HG03571 (cell line): ENCODE measurements around the gene ARHGEF16.

Experiments used
- ATAC-seq: cut with Tn5 transposase; IDR thresholded peaks from one replicate; pipeline ENCODE4 v1.9.1; 2021; ENCODE audit not compliant: unreplicated experiment

The ARHGEF16 gene

DNA sequence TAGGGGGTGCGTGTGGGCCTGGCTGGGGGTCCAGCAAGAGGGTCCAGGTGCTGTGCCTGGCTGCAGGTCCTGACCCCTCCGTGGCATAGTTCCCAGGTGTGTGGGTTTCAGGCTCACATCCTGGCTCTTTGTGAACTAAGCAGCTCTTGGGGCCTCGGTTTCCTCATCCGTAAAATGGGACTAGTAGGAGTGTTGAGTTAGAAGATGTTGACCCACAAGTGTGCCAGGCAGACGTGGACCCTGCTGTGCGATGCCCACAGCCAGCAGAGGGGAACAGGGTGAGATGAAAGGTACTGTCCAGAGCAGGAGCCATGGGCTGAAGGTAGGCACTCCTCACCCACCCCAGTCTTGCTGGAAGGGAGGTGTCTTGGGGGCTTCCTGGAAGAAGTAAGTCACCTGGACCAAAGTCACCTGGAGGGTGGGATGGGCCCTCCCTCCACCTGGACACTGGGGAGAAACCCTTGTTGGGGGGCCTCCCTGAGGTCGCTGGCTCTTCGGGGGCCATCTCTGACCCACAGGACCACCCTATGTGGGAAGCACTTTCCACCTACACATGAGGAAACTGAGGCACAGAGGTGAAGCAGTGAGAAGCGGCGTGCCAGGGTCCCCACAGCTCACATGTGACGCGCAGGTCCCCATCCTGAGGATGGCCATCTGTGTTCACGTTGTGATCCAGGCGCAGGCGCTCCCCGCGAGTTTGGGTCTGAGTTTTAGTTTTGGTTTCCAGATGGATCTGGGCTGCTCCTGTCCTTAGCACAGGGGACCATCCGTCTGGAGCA lies 1.4 kb downstream of the ARHGEF16 start:
- ATAC-seq: no peak

DNA sequence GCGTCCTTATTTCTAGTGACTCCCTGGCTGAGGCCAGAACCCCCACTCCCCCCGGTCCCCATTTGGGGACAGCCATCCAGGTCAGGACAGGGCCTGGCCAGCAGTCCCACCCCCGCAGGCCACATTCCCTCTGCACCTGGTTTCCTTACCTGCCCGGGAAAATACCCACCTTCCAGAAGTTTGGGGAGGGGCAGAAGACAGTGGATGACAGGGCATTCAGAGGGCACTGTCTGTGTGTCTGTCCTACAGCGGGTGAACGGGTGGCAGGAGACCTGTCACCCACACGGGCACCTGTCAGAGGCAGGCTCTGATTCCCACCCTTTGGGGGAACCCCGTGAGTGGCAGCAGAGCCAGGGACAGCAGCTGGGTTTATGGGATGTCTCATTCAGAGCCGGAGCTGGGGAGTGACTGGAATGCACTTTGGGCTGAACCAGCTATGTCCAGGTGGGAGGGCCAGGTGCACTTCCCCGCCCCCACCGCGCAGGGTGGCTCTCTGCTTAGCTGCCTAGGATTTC lies 2.0 kb downstream of the ARHGEF16 start:
- ATAC-seq: no peak

DNA sequence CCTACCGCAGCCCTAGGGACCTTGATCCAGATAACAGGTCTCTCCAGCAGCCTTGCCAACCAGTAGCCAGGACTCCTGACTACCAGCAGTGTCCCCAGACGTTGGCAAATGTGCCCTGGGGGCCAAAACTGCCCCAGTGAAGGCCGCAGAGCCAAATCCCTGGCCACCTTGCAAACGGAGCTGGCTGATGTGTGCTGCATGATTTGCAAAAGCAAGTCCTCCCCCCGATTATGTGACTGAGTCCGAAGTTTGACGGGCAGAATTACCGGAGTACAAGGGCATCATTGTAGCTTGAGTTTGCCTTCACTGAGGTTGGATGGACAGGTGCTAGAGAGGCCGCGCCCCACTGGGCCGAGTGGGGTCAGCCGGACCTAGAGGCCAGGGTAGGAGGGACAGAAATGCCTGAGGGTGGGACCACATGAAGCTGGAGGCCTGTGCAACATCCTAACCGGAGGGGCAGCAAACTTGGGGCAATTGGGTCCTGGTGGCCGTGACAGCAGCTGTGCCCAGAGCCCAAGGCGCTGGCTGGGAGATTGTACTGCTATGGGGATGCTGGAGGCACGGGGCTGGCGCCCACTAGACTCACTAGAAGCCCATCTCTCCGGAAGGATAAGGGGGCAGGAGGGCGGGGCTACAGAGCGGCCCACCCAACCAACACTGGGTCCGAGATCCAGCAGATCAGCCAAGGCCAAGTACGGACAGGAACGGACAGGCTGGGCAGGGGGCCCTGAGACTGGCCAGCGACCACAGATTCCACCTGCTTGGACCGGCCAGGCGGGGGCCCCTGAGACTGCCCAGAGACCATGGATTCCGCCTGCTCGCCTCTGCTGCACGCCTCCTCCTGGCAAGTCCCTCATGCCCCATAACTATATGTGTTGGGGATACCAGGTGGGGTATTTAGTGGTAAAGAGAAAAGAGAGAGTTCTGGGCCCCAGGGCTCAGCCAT lies 2.8 kb downstream of the ARHGEF16 start:
- no peak for ATAC-seq

DNA sequence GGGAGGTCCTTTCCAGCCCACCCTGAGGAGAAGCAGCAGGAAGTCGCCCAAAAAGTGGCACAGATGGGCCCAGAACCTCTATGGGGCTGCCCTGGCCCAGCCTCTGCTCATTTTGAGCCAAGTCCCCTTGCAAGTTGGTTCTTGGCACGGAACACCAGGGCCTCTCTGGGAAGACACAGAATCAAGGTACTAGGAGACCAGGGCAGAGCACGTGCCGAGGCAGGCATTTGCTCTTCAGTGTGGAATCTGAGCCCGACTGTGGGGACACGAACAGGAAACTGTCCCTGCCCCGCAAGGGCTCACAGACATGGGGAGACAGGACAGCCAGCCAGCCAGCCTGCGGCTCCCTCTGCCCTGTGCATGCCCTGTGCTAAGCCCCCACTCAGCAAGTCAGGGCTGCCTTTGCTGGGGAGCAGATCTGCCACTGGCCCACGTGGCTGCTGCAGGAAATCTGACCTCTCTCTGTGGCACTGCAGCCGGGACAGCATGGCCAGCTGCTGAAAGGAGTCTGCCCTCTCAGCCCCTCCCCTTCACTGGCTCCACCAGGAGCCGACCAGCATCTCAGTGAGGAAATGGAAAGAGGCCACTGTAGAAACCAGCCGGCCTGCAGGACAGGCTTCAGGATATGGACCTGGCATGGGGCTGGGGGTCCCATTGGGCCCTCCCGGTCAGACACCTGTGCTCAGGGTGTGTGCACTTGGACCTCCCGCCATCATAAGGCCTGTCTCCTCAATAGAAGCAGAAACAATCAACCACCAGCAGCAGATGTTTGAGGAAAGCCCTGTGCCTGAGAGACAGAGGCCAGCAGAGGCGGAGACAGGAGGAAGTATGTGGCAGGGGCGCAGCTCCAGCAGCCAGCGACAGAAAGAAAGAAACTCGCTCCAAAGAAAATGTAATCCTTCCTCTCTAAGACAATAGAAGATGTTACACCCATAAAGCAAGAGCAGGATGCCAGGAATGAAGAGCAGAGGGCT lies 3.7 kb downstream of the ARHGEF16 start:
- ATAC-seq: no peak

DNA sequence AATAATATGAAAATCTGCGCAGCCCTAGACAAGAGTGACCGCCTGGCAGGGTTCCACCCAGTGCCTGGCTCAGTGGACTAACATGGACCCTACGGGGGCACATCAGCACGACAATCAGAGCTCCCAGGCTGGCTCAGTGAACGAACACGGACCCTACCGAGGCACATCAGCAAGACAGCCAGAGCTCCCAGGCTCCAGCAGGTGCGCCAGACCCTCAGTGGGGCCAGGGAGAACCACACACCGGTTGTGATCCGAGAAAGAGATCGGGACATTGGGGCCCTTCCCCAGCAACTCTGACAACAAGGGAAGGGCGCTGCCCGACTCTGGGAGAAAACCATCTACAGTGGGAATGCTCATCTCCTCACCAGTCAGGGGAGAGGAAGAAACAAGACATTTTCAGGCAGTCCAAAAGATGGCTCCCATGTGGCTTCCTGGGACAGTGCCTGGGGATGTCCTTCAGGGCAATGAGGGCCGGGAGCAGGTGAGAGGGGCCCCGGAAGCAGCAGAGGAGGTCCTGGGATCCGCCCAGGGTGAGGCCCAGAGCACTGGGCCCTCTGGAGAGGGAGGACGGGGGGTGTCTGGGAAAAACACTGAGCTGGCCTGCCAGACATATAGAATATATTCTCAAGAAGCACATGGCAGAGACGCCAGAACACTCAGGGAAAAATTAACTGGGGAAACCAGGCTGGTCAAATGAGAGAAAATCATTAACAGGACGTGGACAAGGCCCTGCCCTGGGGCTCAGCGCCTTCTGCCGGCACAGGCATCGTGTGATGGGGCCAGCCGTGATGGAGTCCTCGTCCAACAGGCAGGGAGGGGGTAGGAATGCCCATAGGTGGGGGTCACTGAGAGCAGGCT lies 4.8 kb downstream of the ARHGEF16 start:
- ATAC-seq: no peak

DNA sequence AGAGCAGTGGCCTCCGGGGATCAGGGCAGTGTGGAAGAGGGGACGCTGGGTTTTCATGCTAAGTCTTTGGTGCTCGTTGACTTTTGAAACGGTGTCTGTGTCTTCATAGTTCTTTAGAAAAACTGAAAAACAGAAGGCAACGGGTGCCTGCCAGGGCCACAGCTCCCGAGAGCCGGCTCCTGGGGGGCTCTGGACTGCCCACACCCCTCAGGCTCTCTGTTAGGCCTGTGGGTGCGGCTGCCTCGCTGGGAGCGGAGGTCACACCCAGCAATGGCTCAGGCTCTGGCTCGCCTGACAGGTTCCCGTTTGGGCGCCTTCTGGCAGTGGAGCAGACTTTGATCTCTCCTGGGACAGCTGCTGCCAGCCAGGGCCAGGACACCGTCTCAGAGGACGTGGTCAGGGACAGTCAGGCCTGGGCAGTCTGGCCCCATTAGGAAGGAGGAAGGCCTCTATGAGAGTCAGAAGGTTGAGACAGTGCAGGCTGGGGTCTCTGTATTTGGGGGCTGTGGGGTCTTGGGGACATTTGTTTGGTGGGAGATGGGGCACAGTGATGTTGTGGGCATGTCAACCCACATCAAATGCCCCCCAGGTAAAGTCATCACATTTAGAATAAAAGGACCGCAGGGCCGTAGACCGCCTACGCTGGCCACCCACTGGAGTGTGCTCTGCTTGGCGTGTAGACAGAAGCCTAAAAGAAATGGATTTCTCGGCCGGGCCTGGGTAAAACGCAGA lies 5.6 kb downstream of the ARHGEF16 start:
- ATAC-seq: no peak

DNA sequence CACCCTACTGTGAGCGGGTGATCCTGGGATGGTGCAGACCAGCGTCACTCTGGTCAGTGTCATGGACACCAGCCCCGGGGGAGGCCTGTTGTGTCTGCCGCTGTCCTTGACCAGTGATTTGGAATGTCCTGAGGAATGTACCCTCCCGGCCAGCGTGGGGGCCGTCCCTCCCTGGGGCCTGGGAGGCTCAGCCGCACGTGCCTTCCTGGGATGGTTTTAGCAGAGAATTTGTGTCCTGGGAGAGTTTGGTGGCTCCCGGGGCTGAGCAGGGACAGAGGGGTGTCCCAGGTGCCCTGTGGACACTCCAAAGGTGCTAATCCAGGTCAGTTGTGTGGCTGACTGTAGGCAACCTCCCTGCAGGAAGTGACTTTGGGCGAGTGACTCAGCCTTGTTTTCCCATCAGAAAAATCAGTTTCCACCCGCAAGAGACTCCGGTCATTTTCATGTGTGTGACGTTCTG lies 6.2 kb downstream of the ARHGEF16 start:
- no peak for ATAC-seq

DNA sequence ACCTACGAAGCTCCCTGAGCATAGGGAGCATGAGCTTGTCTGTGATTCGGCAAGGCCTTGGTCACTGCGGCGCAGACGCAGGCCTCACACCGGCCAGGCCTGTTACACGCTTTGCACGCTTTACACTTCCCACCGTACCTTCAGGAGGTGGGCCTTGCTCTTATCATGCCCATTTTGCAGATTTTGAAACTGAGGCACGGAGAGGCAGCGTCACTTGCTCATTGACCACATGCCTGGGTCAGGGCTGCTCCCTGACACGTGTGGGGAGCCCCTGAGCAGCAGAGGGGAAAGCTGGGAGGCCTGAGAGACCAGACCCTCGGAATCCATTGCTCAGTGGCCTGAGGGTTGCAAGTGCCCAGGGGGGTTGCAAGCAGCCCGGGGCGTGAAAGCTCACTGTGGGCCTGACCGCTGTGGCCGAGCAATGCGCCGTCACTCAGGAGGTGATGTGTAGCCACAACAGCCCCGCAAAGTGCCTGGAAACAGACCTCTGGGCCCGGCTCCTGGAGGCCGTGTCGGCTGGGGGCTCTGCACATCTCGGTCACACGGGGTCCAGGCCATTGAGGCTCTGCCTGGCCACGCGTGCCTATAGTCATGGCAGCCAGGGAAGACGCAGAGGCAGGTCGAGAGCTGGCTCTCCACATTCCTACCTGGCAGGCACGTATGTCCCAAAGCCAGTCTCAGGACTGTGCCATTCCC lies 6.9 kb downstream of the ARHGEF16 start:
- no peak for ATAC-seq

DNA sequence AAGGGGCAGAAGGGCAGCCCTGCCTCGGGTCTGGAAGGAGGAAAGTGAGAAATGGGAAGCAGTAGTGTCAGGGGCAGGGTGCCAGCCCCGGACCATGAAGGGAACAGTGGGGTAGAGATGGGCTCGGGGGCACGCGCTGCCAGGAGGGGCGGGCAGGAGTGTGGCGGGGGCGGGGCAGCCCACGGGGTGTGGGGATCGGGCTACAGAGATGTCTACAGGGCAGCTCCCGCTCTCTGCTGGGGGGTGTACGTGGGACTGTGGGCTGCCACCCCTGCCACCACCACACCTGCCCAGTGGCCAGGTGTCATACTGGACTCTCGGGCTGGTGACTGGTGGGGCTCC lies 7.4 kb downstream of the ARHGEF16 start:
- ATAC-seq: no peak

DNA sequence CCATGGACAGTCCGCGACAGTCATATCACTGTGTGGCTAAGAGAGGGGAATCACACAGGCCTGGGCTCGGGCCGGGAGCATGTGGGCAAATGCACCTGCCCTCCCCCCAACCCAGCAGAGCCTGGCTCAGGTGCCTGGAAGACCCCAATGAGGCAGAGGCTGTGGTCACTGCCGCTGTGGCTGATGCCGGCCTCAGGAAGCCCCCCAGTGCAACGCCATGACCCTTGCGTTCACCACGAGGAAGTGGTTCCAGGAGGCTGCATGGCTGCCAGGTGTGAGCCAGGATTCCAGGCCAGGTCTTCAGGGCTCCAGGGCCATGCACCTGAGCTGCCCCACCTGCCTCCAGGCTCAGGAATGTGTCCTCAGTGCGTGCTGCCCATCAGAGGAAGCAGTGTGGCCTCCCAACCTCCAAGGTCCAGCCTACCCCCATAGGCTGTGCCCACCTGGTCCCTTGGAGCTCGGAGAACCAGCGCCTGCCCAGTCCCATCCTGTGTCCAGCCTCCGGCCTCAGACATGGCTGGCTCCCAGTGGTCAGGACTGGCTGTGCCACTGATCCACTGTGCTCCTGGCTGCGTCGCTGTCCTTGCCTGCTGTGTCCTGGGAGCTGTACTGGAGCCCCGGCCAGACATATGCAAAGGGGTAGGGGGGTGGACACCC lies 8.0 kb downstream of the ARHGEF16 start:
- no peak for ATAC-seq

DNA sequence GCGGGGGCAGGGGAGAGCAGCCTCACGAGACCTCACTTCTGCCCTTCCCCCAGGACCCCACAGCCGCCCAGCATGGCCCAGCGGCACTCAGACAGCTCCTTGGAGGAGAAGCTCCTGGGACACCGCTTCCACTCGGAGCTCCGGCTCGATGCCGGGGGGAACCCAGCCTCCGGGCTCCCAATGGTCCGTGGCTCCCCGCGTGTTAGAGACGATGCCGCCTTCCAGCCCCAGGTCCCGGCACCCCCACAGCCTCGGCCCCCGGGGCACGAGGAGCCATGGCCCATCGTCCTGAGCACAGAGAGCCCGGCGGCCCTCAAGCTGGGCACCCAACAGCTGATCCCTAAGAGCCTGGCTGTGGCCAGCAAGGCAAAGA lies 8.5 kb downstream of the ARHGEF16 start:
- no peak for ATAC-seq

DNA sequence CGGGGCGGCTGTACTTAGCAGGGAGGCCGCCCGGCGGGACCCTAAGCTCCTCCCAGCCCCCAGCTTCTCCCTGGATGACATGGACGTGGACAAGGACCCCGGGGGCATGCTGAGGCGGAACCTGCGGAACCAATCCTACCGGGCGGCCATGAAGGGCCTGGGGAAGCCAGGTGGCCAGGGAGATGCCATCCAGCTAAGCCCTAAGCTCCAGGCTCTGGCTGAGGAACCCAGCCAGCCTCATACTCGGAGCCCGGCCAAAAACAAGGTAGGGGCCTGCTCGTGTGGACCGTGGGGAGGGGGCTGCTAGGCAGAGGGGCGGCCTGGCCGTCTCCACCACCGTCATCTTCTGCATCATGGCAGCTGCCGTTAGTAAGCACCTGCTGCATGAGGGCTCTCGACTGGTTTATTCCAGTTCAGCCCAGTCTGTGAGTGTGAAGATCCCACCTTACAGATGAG lies 9.0 kb downstream of the ARHGEF16 start:
- no peak for ATAC-seq

DNA sequence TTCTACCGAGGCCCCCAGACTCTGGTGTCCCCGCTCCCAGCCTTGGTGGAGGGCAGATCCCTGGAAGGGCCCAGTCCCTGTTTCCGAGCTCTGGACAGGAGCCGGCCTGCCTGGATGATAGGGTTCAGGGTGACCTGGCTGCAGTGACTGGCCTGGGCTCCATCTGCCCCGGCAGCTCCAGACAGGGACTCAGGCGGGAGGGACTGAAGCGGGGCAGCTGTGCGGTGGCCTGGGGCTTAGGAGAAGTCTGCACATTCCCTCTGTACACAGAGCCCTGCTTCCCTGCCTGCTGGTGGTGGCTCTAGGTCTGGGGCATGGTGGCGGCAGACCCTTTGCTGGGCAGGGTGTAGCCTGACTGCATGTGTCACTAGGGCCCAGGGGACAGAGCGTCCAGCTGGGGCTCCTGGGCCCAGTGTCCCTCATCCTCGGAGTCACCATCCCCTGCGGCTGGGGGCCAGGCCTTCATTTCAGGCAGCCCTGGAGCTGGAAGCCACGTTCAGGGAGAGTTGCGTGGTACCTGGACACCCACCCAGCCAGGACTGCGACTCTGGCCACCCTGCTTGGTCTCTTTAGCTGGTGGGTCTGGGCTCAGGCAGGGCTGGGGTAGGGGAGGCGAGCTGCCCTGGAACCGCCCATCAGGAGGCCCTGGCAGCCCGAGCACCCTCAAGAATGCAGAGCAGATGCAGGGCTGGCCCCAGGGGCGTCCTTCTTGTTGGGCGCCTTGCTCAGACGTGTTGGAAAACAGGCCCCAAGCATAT lies 9.6 kb downstream of the ARHGEF16 start:
- no peak for ATAC-seq

DNA sequence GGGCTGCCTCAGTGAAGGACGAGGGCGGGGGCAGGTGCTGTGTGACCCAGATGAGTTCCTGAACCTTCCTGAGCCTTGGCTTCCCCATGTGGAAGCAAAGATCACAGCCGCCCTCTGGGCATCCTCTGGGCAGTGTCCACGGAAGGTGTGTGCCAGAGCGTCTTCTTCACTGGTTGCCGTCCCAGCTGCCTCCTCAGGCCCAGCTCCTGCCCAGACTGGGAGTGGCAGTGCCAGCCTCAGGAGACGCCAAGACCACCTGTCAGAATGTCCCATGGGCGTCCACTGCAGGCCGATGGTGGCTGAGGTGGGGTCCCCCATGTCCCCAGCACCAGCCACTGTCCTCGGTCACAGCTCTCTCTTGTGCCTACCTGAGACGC lies 10.2 kb downstream of the ARHGEF16 start:
- no peak for ATAC-seq

DNA sequence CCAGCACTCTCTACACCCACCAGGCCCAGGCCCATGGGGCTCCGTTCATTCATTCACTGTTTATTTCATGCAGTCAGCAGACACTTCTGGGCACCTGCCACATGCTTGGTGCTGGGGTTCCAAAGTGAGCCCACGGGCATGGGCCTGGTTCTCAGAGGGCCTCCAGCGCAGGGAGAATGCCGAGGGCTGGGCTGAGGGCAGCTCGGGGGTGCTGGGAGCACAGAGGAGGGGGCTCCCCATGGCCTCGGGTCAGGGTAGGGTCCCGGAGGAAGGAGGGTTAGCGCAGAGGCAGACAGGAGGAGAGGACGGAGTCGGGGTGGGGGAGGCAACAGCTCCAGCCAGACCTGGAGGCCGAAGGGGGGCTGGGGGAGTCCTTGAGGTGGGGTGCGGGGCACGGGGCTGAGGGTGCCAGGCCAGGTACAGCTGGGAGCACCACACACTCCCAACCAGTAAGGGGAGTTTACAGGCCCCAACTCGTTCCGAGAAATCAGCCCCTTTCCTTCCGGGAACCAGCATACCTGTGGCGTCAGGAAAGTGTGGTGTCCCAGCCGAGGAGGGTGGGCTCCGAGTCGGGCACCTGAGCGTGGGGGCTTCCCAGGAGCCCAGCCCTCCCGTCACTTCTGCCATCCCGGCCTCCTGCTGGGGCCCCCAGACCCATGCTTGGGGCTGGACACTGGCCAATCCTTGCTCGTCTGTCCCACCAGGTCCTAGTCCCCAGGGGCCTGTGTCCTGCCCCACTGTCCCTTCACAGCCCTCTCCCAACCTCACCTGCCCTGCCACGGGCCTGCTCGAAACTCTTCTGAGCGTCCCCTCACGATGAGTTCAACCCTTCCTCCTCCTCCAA lies 10.8 kb downstream of the ARHGEF16 start:
- ATAC-seq: no peak

DNA sequence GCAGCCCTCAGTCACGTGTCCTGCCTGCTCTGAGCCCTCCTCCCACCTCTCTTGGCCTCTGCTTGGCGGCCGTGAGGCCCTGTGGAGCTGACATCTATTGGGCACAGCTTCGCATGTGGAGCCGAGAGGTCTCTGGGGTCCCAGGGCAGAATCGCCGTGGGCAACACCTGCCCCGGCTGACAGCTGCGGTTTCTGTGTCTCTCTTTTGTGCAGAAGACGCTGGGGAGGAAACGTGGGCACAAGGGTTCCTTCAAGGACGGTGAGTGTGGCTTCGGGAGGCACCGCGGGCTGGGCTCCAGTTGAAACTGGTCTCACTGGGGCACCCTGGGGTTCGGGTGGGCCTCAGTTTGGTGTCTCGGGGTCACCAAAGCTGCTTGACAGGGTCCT lies 11.5 kb downstream of the ARHGEF16 start:
- no peak for ATAC-seq
